Neural cell (in vitro differentiated cells): ENCODE results near the gene NEK5. TPM values are rescaled to one million over a fixed set of nuclear protein-coding genes. Genes with fewer than 3 reads are reported as not detected.

ENCODE experiments used
- H2AFZ ChIP-seq: fragments of 200-600, 300-800 bp; sonication (generic), shearing (Covaris generic); 2 replicates; pipeline ENCODE4 v1.6.0; 2014; ENCODE audit warnings: low read depth, mild to moderate bottlenecking, antibody characterized with exemption, low read length, moderate library complexity
- H3F3A ChIP-seq: fragments of 200-600 bp; shearing (Covaris generic); 2 replicates; pipeline ENCODE4 v1.6.1; 2016; ENCODE audit warnings: mild to moderate bottlenecking, moderate library complexity, mixed read lengths, antibody characterized with exemption, low read length; ENCODE audit not compliant: insufficient read depth, poor library complexity, severe bottlenecking
- H3K27ac ChIP-seq: fragments of 200-600, 300-800 bp; sonication (generic), shearing (Covaris generic); 2 replicates; pipeline ENCODE4 v1.5.1; 2014; ENCODE audit warnings: mild to moderate bottlenecking, low read length, moderate library complexity
- H3K27me3 ChIP-seq: fragments of 300-800, 200-600 bp; sonication (generic), shearing (Covaris generic); 2 replicates; pipeline ENCODE4 v1.6.0; 2014; ENCODE audit warnings: mild to moderate bottlenecking, low read depth, low read length, moderate library complexity; ENCODE audit not compliant: insufficient read depth
- H3K36me3 ChIP-seq: fragments of 300-800, 200-600 bp; sonication (generic), shearing (Covaris generic); 2 replicates; pipeline ENCODE4 v1.5.1; 2014; ENCODE audit warnings: mild to moderate bottlenecking, antibody characterized with exemption, low read length, moderate library complexity; ENCODE audit not compliant: insufficient read depth
- H3K4me2 ChIP-seq: fragments of 300-800, 200-600 bp; sonication (generic), shearing (Covaris generic); 2 replicates; pipeline ENCODE4 v1.6.0; 2014; ENCODE audit warnings: mild to moderate bottlenecking, low read length
- H3K4me3 ChIP-seq: fragments of 300-800, 200-600 bp; sonication (generic), shearing (Covaris generic); 2 replicates; pipeline ENCODE4 v1.5.1; 2014; ENCODE audit warnings: mild to moderate bottlenecking, low read length, moderate library complexity
- H3K79me2 ChIP-seq: fragments of 200-600 bp; shearing (Covaris generic); replicated peaks from 2 replicates; pipeline ENCODE4 v1.6.0; 2014; ENCODE audit warnings: mild to moderate bottlenecking, low read length, moderate library complexity; ENCODE audit not compliant: insufficient read depth
- H3K9ac ChIP-seq: fragments of 300-800, 200-600 bp; sonication (generic), shearing (Covaris generic); 2 replicates; pipeline ENCODE4 v1.6.1; 2016; ENCODE audit warnings: mild to moderate bottlenecking, low read length, mixed read lengths
- H3K9me2 ChIP-seq: fragments of 200-600 bp; shearing (Covaris generic); 2 replicates; pipeline ENCODE4 v1.6.1; 2016; ENCODE audit warnings: mild to moderate bottlenecking, low read length, mixed read lengths; ENCODE audit not compliant: insufficient read depth
- H3K9me3 ChIP-seq: fragments of 200-600, 300-800 bp; sonication (generic), shearing (Covaris generic); 2 replicates; pipeline ENCODE4 v1.6.1; 2016; ENCODE audit warnings: mild to moderate bottlenecking, mixed run types, low read length, moderate library complexity, mixed read lengths
- H4K20me1 ChIP-seq: fragments of 200-600 bp; shearing (Covaris generic); 2 replicates; pipeline ENCODE4 v1.6.1; 2016; ENCODE audit warnings: mild to moderate bottlenecking, mixed run types; ENCODE audit not compliant: insufficient read depth
- EP300 ChIP-seq: fragments of 450-650 bp; conservative IDR thresholded peaks from 2 replicates; pipeline ENCODE4 v1.6.1; 2014; ENCODE audit warnings: antibody characterized with exemption, mild to moderate bottlenecking, moderate library complexity; ENCODE audit not compliant: poor library complexity, severe bottlenecking
- EZH2 ChIP-seq: fragments of 200-600, 300-800 bp; shearing (Covaris generic), sonication (generic); IDR thresholded peaks from 2 replicates; pipeline ENCODE4 v1.6.1; 2014; ENCODE audit warnings: antibody characterized with exemption, low read length, borderline replicate concordance, mild to moderate bottlenecking; ENCODE audit not compliant: insufficient read depth, poor library complexity, severe bottlenecking
- MXI1 ChIP-seq: fragments of 450-650 bp; conservative IDR thresholded peaks from 2 replicates; pipeline ENCODE4 v1.6.1; 2014; ENCODE audit warnings: antibody characterized with exemption, mild to moderate bottlenecking; ENCODE audit not compliant: poor library complexity, severe bottlenecking
- POLR2AphosphoS5 ChIP-seq: IDR thresholded peaks from 2 replicates; pipeline ENCODE4 v1.6.1; 2012
- RAD21 ChIP-seq: fragments of 450-650 bp; conservative IDR thresholded peaks from 2 replicates; pipeline ENCODE4 v1.6.1; 2014; ENCODE audit warnings: antibody characterized with exemption, mild to moderate bottlenecking, moderate library complexity
- REST ChIP-seq: IDR thresholded peaks from 2 replicates; pipeline ENCODE4 v1.6.1; 2012; ENCODE audit warnings: borderline replicate concordance
- SMC3 ChIP-seq: fragments of 450-650 bp; conservative IDR thresholded peaks from 2 replicates; pipeline ENCODE4 v1.6.1; 2014; ENCODE audit warnings: antibody characterized with exemption, mild to moderate bottlenecking, moderate library complexity; ENCODE audit not compliant: poor library complexity
- TAF1 ChIP-seq: IDR thresholded peaks from 2 replicates; pipeline ENCODE4 v1.6.1; 2012; ENCODE audit warnings: low read depth
- polyA plus RNA-seq: library from polyadenylated mRNA; depleted of rRNA; stranded (reverse); fragments of >200 nt; gene quantifications from 2 replicates; pipeline ENCODE4 v1.2.3, GENCODE V29; 2014
- TF ChIP-seq, protein P1 (sequence below): fragments of 450-650 bp; IDR thresholded peaks from 2 replicates; pipeline ENCODE4 v1.5.1; 2014; ENCODE audit warnings: antibody characterized with exemption, mild to moderate bottlenecking, moderate library complexity; ENCODE audit not compliant: poor library complexity, severe bottlenecking

The NEK5 gene
- polyA plus RNA-seq, 1 donor from 2014 or later, result 0.43 TPM

DNA sequence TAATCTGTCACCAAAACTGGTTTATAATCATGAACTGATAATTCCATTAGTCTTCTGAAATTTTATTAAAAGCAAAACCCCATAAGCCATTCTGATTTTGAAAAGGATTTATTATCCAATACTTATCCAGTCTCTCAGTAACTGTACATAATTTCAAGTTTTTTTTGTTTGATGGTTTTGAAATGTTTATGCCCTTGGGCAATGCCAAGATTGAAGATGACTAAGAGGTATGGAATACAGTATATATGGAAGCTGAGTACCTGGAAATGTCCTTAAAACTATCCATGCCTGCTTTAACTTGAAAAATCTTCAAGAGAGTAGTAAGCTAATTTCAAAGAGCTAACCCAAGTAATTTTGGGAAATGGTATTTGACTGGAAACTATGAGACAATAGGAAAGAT is 1.8 kb upstream of the NEK5 start:
- Histone ChIP-seq H3K27me3 (peaks cover 15% of the 10 kb centered on the region), H3K79me2 (no peaks in the 10 kb centered on the region), H3K9me3 (no peaks in the 10 kb centered on the region), H3F3A (peaks cover 3% of the 10 kb centered on the region), H3K27ac (no peak overlapping the region), H3K4me3 (no peak overlapping the region), H3K36me3 (peaks cover 8% of the 10 kb centered on the region), H3K4me2 (no peak overlapping the region), H3K9ac (no peak overlapping the region), H3K9me2 (no peaks in the 10 kb centered on the region), H2AFZ (no peak overlapping the region), H4K20me1 (no peaks in the 10 kb centered on the region)
- no peak for TF ChIP-seq REST
- TF ChIP-seq, protein P1, sequence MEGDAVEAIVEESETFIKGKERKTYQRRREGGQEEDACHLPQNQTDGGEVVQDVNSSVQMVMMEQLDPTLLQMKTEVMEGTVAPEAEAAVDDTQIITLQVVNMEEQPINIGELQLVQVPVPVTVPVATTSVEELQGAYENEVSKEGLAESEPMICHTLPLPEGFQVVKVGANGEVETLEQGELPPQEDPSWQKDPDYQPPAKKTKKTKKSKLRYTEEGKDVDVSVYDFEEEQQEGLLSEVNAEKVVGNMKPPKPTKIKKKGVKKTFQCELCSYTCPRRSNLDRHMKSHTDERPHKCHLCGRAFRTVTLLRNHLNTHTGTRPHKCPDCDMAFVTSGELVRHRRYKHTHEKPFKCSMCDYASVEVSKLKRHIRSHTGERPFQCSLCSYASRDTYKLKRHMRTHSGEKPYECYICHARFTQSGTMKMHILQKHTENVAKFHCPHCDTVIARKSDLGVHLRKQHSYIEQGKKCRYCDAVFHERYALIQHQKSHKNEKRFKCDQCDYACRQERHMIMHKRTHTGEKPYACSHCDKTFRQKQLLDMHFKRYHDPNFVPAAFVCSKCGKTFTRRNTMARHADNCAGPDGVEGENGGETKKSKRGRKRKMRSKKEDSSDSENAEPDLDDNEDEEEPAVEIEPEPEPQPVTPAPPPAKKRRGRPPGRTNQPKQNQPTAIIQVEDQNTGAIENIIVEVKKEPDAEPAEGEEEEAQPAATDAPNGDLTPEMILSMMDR, result no peak
- no peak for TF ChIP-seq TAF1
- TF ChIP-seq POLR2AphosphoS5, result no peak
- no peak for TF ChIP-seq MXI1
- no peak for TF ChIP-seq EZH2
- no peak for TF ChIP-seq SMC3
- no peak for TF ChIP-seq RAD21
- TF ChIP-seq EP300, result no peak

GRCh38 chr13:52127783-52128702 is 830 bp downstream of the NEK5 start:
- H3K79me2 ChIP-seq, result no peaks in the 10 kb centered on the region
- no peaks in the 10 kb centered on the region for H3K9me3 ChIP-seq
- no peak overlapping the region for H3K27ac ChIP-seq
- peaks cover 15% of the 10 kb centered on the region for H3K27me3 ChIP-seq
- H3F3A ChIP-seq, result peaks cover 3% of the 10 kb centered on the region
- H3K36me3 ChIP-seq, result peaks cover 8% of the 10 kb centered on the region
- H3K4me2 ChIP-seq, result peak overlapping the region; percentile 49
- peak overlapping the region; percentile 44 for H3K9ac ChIP-seq
- no peaks in the 10 kb centered on the region for H4K20me1 ChIP-seq
- no peak overlapping the region for H2AFZ ChIP-seq
- H3K9me2 ChIP-seq, result no peaks in the 10 kb centered on the region
- peak overlapping the region; percentile 87 for H3K4me3 ChIP-seq
- no peak for TF ChIP-seq TAF1
- TF ChIP-seq SMC3, result peak; percentile 80
- TF ChIP-seq, protein P1, result peak; percentile 92
- TF ChIP-seq RAD21, result peak; percentile 90
